ENCODE measurements around the gene PTPRM.

The PTPRM gene

DNA sequence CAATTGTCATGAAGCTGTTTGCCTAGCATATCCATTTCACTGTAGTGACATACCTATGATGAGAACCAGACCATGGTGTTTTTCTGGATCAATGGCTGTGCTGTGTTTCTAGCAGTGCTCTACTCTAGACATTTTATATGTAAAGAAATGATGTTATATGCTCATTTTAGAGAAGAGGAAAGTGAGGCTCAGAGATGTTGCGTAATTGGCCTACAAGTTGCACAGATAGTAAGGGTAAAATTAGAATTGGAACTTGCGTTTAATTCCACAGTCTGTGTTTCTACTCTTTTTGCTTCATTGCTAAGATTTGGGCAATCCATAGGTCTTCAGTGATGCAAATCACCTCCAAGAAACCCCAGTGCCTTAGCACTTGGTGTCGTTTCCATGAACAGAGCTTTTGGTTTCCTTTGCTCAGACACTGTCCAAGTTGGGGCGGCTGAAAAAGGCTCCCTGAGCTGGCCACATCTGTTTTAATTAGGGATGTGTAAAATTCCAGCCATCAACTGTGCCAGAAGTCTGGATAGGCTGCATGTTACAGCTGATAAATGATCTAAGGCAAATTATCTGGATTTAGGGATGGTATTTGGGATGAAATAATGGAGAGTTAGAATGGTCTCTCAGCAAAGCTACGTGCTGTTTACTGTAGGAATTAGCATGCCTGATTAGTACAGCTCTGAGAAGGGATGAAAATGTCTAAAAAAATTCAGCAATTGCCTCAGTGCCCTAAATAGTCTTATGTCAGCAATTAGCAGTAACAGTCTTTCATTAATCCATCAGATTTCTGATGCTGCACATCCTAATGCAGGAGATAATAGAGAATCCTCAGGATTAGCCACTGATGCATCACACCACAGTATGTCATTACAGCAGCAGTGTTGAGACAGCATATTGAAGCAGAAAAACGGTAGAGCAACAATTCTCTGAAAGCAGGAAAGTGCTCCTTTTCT, 65.3 kb downstream of the PTPRM start:
- H3K36me3 ChIP-seq (ENCODE audit: insufficient read depth, low read length), result no peaks in the 10 kb centered on the region
- H3K4me1 ChIP-seq (ENCODE audit: insufficient read depth, low read length), result peaks cover 5% of the 10 kb centered on the region
- no peaks in the 10 kb centered on the region for H3K27me3 ChIP-seq (ENCODE audit: control insufficient read depth in 1 of 2, insufficient read depth in 2 of 2, low read length in 2 of 2)
- no peaks in the 10 kb centered on the region for H3K9me3 ChIP-seq (ENCODE audit: low read length)
- H3K9ac ChIP-seq (ENCODE audit: low read length), result no peak overlapping the region
- H3K4me3 ChIP-seq (ENCODE audit: low read depth in 1 of 2, low read length in 2 of 2), result no peak overlapping the region
- no peak overlapping the region for H3K27ac ChIP-seq (ENCODE audit: low read depth, low read length)

DNA sequence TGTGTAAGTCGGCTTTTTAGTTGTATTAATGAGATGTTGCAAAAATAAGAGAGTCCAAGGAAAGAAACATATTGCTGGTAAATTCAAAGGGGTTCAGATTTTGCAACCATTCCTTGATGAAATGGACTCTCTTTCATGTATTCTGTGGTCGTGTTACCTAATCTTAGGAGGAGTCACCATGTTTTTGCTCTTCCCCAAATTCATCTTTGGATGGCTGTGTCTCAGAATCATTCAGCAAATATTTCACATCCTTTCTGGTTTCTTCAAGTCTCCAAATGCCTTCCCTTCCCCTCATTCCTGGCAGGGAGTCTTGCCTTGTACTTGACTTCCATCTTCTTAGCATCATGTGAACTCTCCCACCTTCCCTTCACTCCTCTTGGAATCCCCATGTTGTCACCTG, 66.1 kb downstream of the PTPRM start:
- no peaks in the 10 kb centered on the region for H3K9me3 ChIP-seq (ENCODE audit: low read length)
- H3K9ac ChIP-seq (ENCODE audit: low read length), result no peak overlapping the region
- no peaks in the 10 kb centered on the region for H3K27me3 ChIP-seq (ENCODE audit: control insufficient read depth in 1 of 2, insufficient read depth in 2 of 2, low read length in 2 of 2)
- no peaks in the 10 kb centered on the region for H3K36me3 ChIP-seq (ENCODE audit: insufficient read depth, low read length)
- H3K4me1 ChIP-seq (ENCODE audit: insufficient read depth, low read length), result peaks cover 5% of the 10 kb centered on the region
- no peak overlapping the region for H3K4me3 ChIP-seq (ENCODE audit: low read depth in 1 of 2, low read length in 2 of 2)
- H3K27ac ChIP-seq (ENCODE audit: low read depth, low read length), result no peak overlapping the region

DNA sequence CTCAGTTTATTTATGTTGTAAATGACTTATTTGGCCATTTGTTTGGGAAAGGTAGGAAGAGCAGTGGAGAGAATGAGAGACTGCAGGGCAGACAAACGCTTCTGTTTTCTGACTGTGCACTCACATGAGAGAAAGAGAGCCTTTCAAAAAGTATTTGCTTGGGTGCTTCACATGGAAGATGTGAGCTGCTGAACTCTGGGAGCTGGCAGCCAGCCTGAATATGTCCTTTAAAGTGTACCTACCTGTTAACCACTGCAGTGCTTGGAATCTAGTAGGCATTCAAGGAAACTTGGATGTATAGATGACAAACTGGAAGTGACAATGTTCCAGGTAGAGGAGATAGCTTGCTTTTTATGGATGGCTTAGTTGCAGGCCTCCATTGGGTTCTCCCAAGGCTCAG, 68.8 kb downstream of the PTPRM start:
- Histone ChIP-seq H3K4me1 (ENCODE audit: insufficient read depth, low read length) (no peaks in the 10 kb centered on the region), H3K4me3 (ENCODE audit: low read depth in 1 of 2, low read length in 2 of 2) (no peak overlapping the region), H3K27ac (ENCODE audit: low read depth, low read length) (no peak overlapping the region), H3K9ac (ENCODE audit: low read length) (no peak overlapping the region), H3K27me3 (ENCODE audit: control insufficient read depth in 1 of 2, insufficient read depth in 2 of 2, low read length in 2 of 2) (no peaks in the 10 kb centered on the region), H3K9me3 (ENCODE audit: low read length) (no peaks in the 10 kb centered on the region), H3K36me3 (ENCODE audit: insufficient read depth, low read length) (no peaks in the 10 kb centered on the region)

DNA sequence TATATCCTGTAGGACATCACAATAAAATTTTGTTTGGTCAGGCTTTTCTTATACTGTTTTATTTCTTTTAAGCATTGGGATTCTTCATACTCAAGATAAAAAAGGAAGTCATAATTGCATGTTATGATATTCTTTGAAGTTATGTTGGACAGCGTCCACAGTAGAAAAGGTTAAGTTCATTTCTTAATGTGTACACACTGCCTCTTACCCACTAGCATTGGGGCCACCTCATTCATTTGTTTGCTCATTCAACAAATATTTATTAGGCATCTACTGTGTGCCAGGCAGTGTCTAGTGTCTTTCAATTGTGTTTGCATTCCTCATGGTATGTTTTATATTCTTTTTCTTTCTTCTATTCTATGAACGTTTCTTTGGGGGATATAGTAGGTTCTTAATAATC, 70.2 kb downstream of the PTPRM start:
- no peak overlapping the region for H3K9ac ChIP-seq (ENCODE audit: low read length)
- H3K4me1 ChIP-seq (ENCODE audit: insufficient read depth, low read length), result no peaks in the 10 kb centered on the region

DNA sequence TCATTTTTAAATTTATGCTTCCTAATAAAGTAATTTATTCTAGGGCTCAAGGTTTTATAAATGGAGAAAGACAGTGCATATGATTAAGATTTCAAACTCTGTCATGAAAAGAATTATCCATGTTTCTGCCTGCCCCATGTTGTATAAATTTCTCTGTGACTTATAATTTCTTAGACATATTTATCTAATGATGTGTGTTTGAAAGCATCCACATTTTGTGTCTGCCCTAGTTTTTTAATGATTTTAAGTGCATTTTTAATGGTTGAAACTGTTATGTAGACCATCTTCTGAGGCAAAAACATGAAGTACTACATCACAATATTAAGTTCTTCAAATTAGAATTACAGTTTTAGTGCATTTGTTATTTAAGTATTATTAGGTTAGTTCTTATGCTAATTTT, 71.2 kb downstream of the PTPRM start:
- Histone ChIP-seq H3K27ac (ENCODE audit: low read depth, low read length) (no peak overlapping the region), H3K9me3 (ENCODE audit: low read length) (no peaks in the 10 kb centered on the region), H3K27me3 (ENCODE audit: control insufficient read depth in 1 of 2, insufficient read depth in 2 of 2, low read length in 2 of 2) (no peaks in the 10 kb centered on the region), H3K4me1 (ENCODE audit: insufficient read depth, low read length) (no peaks in the 10 kb centered on the region), H3K4me3 (ENCODE audit: low read depth in 1 of 2, low read length in 2 of 2) (no peak overlapping the region), H3K9ac (ENCODE audit: low read length) (no peak overlapping the region), H3K36me3 (ENCODE audit: insufficient read depth, low read length) (no peaks in the 10 kb centered on the region)

More for the DNA sequence above, 70.2 kb downstream of the PTPRM start:
- no peaks in the 10 kb centered on the region for H3K9me3 ChIP-seq (ENCODE audit: low read length)
- no peaks in the 10 kb centered on the region for H3K27me3 ChIP-seq (ENCODE audit: control insufficient read depth in 1 of 2, insufficient read depth in 2 of 2, low read length in 2 of 2)
- no peaks in the 10 kb centered on the region for H3K36me3 ChIP-seq (ENCODE audit: insufficient read depth, low read length)
- no peak overlapping the region for H3K4me3 ChIP-seq (ENCODE audit: low read depth in 1 of 2, low read length in 2 of 2)
- H3K27ac ChIP-seq (ENCODE audit: low read depth, low read length), result no peak overlapping the region

DNA sequence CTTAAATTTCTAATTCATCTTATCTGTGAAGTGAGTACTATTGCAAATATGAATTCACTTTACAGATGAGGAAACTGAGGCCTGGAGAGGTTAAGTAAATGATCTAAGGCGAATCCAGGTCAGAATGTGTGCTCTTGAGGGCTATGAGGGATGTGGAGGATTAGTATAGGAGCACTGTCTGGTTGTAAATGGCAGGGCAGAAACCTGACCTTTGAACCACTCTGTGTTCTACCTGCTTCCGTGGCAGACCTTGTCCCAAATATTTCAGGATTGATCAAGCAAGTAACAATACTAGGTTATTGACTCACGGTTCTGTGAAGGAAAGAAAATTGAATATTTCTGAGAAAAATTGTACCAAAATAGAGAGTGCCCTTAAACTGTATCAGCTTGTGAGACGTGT, 74.7 kb downstream of the PTPRM start:
- Histone ChIP-seq H3K27me3 (ENCODE audit: control insufficient read depth in 1 of 2, insufficient read depth in 2 of 2, low read length in 2 of 2) (no peaks in the 10 kb centered on the region), H3K4me3 (ENCODE audit: low read depth in 1 of 2, low read length in 2 of 2) (no peak overlapping the region), H3K4me1 (ENCODE audit: insufficient read depth, low read length) (peaks cover 11% of the 10 kb centered on the region), H3K9me3 (ENCODE audit: low read length) (no peaks in the 10 kb centered on the region), H3K9ac (ENCODE audit: low read length) (no peak overlapping the region), H3K36me3 (ENCODE audit: insufficient read depth, low read length) (no peaks in the 10 kb centered on the region), H3K27ac (ENCODE audit: low read depth, low read length) (no peak overlapping the region)

DNA sequence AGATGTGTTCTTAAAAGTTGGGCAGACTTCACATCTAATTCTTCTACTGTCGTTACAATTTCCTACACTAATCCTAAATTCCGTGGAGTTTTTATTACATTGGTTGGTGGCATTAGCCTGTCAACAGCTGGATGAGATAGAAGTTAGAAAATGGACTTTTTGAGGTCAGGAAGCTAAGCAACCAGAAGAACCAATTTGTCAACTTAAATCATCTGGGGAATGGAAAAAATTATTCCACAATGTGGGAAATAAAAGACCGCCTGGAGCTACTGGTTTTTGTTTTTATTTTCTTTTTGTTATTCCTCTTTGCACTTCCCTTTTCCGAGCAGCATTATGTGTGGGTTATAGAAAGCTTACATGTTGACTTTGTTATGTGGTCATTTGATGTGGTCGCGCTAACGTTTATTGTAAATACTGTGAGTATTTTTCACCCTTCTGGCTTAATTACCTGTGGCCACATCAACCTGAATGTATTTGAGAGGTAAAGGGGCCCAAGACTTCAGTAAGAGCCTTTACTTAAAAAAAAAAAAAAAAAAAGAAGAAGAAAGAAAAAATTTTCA, 75.3 kb downstream of the PTPRM start:
- Histone ChIP-seq H3K9me3 (ENCODE audit: low read length) (no peaks in the 10 kb centered on the region), H3K27ac (ENCODE audit: low read depth, low read length) (no peak overlapping the region), H3K4me1 (ENCODE audit: insufficient read depth, low read length) (peaks cover 11% of the 10 kb centered on the region), H3K9ac (ENCODE audit: low read length) (no peak overlapping the region), H3K4me3 (ENCODE audit: low read depth in 1 of 2, low read length in 2 of 2) (no peak overlapping the region), H3K27me3 (ENCODE audit: control insufficient read depth in 1 of 2, insufficient read depth in 2 of 2, low read length in 2 of 2) (no peaks in the 10 kb centered on the region), H3K36me3 (ENCODE audit: insufficient read depth, low read length) (no peaks in the 10 kb centered on the region)

DNA sequence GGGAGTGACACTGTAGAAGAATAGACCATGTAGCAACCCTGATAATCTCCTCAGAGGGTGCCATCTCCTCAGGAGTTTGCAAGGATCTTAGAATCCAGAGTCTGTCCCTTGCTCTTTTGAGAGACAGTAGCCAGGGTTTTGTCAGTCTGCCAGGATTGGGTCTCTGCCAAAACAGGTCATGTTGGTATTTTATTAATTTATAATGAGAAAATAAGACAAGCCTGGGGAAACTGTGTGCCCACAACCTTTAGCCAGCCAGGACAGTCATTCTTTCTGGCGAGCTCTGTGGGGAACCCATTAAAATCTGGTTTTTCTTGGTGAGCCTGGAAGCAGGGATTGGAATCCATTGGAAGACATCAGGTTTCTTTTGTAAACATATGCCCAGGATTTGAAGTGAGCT, 78.6 kb downstream of the PTPRM start:
- Histone ChIP-seq H3K27ac (ENCODE audit: low read depth, low read length) (no peak overlapping the region), H3K9ac (ENCODE audit: low read length) (no peak overlapping the region), H3K9me3 (ENCODE audit: low read length) (no peaks in the 10 kb centered on the region), H3K4me3 (ENCODE audit: low read depth in 1 of 2, low read length in 2 of 2) (no peak overlapping the region), H3K27me3 (ENCODE audit: control insufficient read depth in 1 of 2, insufficient read depth in 2 of 2, low read length in 2 of 2) (no peaks in the 10 kb centered on the region), H3K36me3 (ENCODE audit: insufficient read depth, low read length) (no peaks in the 10 kb centered on the region), H3K4me1 (ENCODE audit: insufficient read depth, low read length) (peaks cover 11% of the 10 kb centered on the region)

DNA sequence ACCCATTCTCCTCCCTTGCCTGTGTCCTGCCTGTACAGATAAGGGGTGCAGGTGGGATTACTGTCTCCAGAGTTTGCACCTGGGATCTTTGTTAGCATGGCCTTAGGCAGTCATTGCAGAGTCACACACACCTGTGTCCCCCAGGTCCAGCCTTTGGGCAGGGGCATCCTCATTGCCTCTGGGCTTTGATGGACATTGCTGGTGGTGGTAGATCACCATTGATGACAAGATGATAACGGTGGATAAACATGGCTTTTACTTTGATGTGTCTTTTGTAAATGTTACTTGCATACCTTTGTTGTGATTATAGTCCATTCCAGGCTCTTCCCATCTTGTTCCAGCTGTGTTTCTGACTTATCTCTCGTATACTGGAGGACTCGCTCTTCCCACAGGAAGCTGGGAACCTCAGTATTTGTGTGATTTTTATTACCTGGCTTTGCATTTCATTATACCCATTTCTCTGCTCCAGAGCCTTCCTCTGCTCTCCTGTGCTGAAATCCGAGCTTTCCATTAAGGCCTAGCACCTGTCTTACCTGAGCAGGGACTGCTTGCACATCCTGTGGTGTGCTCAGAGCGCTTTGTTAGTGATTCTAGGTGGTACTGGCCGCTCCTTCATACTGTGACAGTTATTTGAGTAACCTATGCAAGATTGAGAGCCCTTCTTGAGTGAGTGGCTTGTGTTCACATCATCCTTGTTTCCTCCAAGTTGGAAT, 79.2 kb downstream of the PTPRM start:
- H3K9me3 ChIP-seq (ENCODE audit: low read length), result no peaks in the 10 kb centered on the region
- H3K27ac ChIP-seq (ENCODE audit: low read depth, low read length), result no peak overlapping the region
- H3K27me3 ChIP-seq (ENCODE audit: control insufficient read depth in 1 of 2, insufficient read depth in 2 of 2, low read length in 2 of 2), result no peaks in the 10 kb centered on the region
- peaks cover 11% of the 10 kb centered on the region for H3K4me1 ChIP-seq (ENCODE audit: insufficient read depth, low read length)
- H3K9ac ChIP-seq (ENCODE audit: low read length), result no peak overlapping the region
- H3K4me3 ChIP-seq (ENCODE audit: low read depth in 1 of 2, low read length in 2 of 2), result peak overlapping the region in 1 of 2 donors; percentile 26
- no peaks in the 10 kb centered on the region for H3K36me3 ChIP-seq (ENCODE audit: insufficient read depth, low read length)

DNA sequence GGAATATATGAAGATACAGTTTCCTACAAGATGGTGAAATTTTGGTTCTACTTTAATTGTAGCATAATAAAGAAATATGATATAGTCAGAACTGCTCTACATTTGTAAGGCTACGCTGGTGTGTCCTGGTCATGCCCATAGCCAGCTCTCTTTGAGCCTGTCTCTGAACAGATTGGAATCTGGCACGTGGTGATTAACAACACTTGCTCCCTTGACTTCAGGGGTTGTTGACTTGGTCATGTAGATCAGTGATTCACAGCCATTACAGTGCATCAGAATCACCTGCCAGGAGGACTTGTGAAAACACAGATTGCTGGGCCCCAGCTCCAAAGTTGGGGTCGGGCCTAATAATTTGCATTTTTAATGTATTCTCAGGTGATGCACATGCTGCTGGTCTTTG, 80.4 kb downstream of the PTPRM start:
- Histone ChIP-seq H3K27ac (ENCODE audit: low read depth, low read length) (no peak overlapping the region), H3K36me3 (ENCODE audit: insufficient read depth, low read length) (no peaks in the 10 kb centered on the region), H3K4me1 (ENCODE audit: insufficient read depth, low read length) (peaks cover 11% of the 10 kb centered on the region), H3K9me3 (ENCODE audit: low read length) (no peaks in the 10 kb centered on the region), H3K9ac (ENCODE audit: low read length) (no peak overlapping the region), H3K27me3 (ENCODE audit: control insufficient read depth in 1 of 2, insufficient read depth in 2 of 2, low read length in 2 of 2) (no peaks in the 10 kb centered on the region), H3K4me3 (ENCODE audit: low read depth in 1 of 2, low read length in 2 of 2) (no peak overlapping the region)

DNA sequence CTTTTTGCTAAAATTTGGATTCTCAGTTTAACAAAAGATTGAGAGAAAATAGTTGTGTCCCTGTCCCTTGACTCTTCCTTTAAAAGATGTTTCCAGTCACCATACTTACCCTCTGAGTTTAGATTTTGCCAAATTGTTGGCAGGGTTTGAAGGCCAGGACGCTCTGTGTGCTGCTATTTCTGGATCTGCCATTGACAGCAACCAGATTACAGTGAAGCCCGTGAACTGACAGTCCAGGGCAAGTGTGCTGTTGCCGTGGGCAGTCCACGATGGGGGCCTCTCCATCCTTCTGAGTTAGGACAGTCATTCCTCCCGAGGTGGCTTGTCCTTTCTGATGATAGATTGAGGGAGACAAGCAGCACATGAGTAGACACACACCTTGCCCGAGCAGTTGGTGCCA, 89.9 kb downstream of the PTPRM start:
- Histone ChIP-seq H3K4me1 (ENCODE audit: insufficient read depth, low read length) (no peaks in the 10 kb centered on the region), H3K27me3 (ENCODE audit: control insufficient read depth in 1 of 2, insufficient read depth in 2 of 2, low read length in 2 of 2) (no peaks in the 10 kb centered on the region), H3K36me3 (ENCODE audit: insufficient read depth, low read length) (no peaks in the 10 kb centered on the region)

More for the DNA sequence above, 89.9 kb downstream of the PTPRM start:
- Histone ChIP-seq H3K9me3 (ENCODE audit: low read length) (no peaks in the 10 kb centered on the region), H3K4me3 (ENCODE audit: low read depth in 1 of 2, low read length in 2 of 2) (no peak overlapping the region), H3K9ac (ENCODE audit: low read length) (no peak overlapping the region), H3K27ac (ENCODE audit: low read depth, low read length) (no peak overlapping the region)
